SIG-M5 treated with dmso at 0.1 percent for 504 hours (cell line): Measurements from ENCODE around the gene DESI1.
"Not testable (repeated sequence)": the region's sequence is repeated elsewhere in the genome, so short reads cannot be mapped to it uniquely, and the experiment has no call there.

Experiments used
- DNase-seq: peaks from one replicate; lab custom pipeline; 2025; ENCODE audit not compliant: unreplicated experiment; lab: John Stamatoyannopoulos, UW

DESI1 gene

DNA sequence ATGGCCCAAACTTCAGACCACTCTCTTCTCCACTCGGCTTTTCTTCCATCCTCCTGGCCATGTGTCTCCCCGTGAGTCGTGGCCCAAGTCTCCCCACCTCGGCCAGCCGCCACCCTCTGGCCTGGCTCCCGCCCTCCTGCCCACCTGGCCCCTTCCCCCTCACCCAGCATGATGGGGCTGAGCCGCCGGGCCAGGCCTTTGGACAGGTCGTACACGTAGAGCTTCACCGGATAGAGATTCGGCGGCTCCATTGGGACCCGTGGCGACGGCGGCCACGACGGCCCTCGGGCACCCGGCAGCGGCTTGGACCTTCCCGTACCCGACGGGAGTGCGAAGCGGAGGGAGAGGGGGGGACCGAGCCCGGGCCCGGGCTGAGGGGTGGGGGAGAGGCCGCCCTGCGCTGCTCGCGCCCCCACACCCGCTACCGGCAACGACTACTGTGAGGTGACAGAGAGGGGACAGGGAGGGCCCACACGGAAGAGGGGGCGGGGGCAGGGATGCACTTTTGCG, at the start of gene DESI1:
Gene DESI1, minus strand, starts transcription at position 455 of the 510 bp plus-strand sequence. Its CDS starts 204 bp downstream, at position 251.
- no peak for DNase-seq

- no peak for DNase-seq
These were observed 48.4 kb upstream of the DESI1 start for GRCh38 chr22:41668971-41669911.

DNA sequence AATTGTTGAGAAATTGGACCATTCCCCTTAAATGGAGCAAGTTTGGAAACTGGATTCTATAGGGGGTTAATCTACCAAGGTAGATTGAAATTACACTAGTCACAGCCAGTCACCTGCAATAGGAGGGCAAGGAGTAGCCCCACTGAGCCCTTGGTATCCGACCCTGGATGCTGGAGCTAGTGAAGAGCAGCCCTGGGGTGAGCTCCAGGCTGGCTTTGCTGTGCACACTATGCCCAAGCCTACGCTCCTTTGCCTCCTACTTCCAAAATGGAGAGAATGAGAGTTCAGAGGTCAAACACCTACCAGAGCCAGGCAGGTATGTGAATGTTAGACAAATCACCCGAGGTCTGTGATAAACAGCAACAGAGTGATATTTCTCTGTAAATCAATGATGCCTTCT, 44.1 kb upstream of the DESI1 start:
- DNase-seq = no peak

GRCh38 chr22:41664490-41664889, 43.6 kb upstream of the DESI1 start:
- DNase-seq = no peak

- not testable (repeated sequence) for DNase-seq
These were observed 42.8 kb upstream of the DESI1 start for GRCh38 chr22:41663594-41663993.

- DNase-seq = no peak
These were observed 40.9 kb upstream of the DESI1 start for GRCh38 chr22:41661713-41662112.

DNA sequence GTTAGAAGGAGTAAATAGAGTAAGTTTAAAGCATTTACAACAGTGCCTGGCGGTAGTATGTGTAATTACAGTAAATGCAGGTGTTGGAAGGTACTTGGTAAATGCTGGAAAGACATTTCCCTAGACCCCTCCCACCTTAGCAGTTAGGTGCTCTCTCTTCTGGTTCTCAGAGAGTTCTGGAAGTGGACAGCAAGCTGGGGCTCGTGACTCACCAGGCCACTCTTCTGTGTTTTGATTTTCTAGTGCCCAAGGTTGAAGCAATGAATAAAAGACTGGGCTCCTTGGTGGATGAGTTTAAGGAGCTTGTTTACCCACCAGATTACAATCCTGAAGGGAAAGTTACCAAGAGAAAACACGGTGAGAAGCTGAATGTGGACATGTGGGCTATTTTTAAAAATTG, 40.2 kb upstream of the DESI1 start:
- DNase-seq = no peak

DNA sequence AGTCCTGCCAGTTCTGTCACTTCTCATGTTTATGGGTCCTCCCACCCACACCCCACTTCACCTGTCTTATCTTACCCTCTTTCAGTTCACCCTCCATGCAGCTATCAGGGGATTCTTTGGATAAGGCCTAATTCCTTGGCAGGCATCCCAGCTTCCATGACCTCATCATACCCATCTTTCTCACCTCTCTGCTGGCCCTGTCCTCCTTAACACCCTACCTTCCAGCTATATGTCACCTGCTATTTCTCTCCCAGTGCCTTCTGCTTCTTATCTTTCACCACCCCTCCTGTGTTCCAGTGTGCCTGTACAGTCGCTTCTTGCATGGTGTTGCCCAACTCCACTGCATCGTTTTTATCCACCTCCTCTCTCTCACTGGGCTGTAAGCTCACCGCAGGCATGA, 39.6 kb upstream of the DESI1 start:
- no peak for DNase-seq

DNA sequence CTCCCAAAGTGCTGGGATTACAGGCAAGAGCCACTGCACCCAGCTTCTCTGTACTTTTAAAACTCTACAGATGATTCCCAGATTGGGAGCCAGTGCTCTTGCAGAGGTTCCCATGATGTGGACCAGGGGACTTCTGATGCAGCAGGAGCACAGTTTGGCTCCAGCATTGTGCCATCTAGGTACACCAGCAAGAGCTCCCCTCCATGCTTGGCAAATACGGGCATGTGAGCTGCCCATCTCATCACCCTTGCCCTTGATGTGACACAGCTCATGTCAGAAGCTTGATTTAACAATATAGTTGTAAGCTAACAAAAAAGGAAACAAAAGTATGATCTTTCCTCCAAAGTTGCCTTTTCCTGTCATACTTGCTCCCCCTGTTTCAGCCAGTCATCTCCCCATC, 39.1 kb upstream of the DESI1 start:
- DNase-seq = no peak

DNA sequence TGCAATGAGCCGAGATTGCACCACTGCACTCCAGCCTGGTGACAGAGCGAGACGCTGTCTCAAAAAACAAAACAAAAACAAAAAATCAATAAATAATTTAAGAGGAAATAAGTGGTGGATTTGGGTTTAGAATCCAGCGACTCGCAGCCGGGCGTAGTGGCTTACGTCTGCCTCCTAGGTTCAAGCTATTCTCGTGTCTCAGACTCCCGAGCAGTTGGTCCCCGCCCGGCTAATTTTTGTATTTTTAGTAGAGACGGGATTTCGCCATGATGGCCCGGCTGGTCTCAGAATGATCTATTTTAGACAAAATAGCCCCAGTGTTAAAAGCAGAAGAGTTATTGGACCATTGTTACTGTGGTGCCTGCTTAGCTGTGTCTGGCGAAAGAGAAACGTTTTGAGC, 38.0 kb upstream of the DESI1 start:
- no peak for DNase-seq

DNA sequence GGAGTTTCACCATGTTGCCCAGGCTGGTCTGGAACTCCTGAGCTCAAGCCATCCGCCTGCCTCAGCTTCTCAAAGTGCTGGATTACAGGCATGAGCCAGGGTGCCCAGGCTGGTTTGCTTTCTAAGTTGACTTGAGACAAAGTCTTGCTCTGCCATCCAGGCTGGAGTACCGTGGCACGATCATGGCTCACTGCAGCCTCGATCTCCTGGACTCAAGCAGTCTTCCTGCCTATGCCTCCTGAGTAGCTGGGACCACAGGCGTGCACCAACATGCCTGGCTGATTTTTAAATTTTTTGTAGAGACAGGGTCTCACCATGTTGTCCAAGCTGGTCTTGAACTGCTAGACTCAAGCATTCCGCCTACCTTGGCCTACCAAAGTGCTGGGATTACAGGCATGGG, 36.9 kb upstream of the DESI1 start:
- DNase-seq = no peak

DNA sequence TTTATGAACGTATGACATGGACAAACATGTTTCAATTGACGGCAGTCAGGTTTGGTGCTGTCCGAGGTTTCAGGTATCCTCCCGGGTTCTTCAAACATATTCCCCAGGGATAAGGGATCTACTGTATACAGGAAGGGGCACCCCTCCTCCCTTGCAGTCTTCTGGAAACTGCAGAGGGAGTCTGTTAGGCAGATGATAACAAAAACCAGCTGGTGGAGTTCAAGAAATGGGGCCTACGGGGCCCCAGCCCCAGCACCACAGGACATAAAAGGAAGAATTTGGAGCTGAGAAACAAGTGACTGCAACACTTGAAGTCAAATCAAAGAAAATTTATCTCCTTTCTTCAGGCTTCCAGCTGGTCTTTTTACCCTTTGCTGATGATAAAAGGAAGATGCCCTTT, 35.7 kb upstream of the DESI1 start:
- no peak for DNase-seq

- no peak for DNase-seq
These were observed 33.5 kb upstream of the DESI1 start for GRCh38 chr22:41654322-41654721.

GRCh38 chr22:41650821-41651220, 30.0 kb upstream of the DESI1 start:
- DNase-seq = no peak

DNA sequence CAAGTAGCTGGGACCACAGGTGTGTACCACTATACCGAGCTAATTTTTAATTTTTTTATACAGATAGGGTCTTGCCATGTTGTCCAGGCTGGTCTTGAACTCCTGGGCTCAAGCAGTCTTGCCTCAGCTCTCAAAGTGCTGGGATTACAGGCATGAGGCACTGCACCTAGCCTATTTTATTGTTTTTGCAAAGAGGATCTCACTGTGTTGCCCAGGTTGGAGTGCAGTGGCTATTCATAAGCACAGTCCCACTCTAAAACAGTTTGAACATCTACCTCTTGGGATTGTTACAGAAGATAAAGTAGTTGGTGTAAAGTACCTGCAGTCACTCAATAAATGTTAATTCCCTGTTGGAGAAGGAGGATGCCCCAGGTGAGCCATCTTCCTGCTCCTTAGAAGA, 29.4 kb upstream of the DESI1 start:
- no peak for DNase-seq

GRCh38 chr22:41648432-41648831, 27.6 kb upstream of the DESI1 start:
- no peak for DNase-seq

DNA sequence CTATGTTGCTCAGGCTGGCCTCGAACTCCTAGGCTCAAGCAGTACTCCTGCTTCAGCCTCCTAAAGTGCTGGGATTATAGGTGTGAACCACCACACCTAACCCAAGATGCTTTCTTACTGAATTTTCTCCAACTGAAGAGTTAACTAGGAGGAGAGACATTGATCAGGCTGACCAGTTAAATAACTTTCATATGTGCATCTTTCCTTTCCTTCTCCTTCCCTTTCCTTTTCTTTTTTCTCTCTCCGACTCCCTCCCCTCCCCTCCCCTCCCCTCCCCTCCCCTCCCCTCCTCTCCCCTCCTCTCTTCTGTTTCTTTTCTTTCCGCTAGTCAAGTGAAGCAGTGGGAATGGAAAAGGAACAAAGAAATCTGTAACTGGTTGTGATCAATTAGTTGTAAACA, 26.9 kb upstream of the DESI1 start:
- no peak for DNase-seq

DNA sequence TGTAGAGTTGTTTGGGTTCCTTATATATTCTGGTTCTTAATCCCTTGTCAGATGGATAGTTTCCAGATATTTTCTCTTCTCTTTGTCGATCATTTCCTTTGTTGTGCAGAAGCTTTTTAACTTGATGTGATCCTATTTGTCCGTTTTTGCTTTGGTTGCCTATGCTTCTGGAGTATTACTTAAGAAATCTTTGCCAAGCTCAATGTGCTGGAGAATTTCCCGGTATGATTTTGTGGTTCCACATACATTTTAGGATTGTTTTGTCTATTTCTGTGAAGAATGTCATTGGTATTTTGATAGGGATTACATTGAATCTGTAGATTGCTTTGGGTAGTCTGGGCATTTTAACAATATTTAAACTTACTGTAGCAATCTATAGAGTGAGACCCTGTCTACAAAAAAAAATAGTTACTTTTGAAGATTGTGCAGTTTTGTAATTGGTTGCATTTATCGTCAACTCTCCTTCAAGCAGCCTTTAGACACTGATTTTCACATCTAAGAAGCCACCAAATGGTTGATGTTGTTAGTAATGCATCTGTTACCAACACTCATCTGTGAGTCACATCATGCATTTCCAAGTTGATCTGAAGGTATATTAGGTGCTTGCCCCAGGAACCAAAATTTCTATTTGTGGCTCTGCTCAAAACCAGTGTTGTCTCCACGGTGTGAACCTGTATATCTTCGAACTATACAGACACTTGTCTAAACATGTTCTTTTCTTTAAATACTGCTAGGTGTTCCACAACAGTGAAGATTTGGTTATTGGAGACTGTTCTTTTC, 21.7 kb upstream of the DESI1 start:
- no peak for DNase-seq

DNA sequence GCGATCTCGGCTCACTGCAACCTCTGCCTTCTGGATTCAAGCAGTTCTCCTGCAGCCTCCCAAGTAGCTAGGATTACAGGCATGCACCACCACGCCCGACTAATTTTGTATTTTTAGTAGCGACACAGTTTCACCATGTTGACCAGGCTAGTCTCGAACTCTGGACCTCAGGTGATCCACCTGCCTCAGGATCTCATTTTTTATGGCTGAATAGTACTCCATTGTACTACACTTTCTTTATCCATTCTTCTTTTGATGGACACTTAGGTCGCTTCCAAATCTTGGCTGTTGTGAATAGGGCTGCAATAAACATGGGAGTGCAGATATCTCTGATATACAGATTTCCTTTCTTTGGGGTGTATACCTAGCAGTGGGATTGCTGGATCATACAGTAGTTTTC, 21.0 kb upstream of the DESI1 start:
- DNase-seq = no peak

- no peak for DNase-seq
These were observed 17.9 kb upstream of the DESI1 start for GRCh38 chr22:41638748-41639147.

DNA sequence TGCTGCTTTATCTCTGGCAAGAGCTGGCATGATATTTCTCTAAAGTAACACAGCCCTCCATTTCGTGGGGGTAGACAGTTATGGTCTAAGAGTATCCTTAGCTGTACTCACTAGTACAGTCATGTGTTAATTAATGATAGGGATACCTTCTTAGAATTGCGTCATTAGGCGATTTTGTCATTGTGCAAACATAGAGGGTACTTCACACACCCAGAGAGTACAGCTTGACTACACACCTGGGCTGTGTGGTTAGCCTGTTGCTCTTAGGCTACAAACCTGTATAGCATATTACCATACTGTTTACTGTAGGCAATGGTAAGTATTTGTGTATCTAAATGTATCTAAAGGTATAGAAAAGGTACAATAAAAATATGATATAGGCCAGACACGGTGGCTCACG, 17.3 kb upstream of the DESI1 start:
- no peak for DNase-seq

DNA sequence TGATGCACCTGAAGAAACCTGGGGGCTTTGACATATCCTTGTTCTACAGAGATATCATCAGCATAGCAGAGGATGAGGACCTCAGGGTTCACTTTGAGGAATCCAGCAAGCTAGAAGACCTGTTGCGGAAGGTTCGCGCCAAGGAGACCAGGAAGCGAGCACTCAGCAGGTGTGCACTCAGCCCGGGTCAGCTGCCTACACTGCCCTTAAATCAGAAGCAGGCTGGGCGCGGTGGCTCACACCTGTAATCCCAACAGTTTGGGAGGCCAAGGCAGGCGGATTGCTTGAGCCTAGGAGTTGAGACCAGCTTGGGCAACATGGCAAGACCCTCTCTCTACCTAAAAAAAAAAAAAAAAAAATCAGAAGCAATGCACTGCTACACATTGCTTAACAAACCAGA, 16.8 kb upstream of the DESI1 start:
- DNase-seq = not testable (repeated sequence)
